HepG2 (cell line): ENCODE data around the gene WFDC10B. TPM values are rescaled to one million over a fixed set of nuclear protein-coding genes. Genes with fewer than 3 reads are reported as not detected.

Experiments
- CENPT ChIP-seq: sonication (generic); formaldehyde crosslinking; IDR thresholded peaks from 2 replicates; pipeline ENCODE4 v1.8.0; 2022; ENCODE audit warnings: low read depth, mild to moderate bottlenecking, moderate library complexity, missing genetic modification reagents
- ERF ChIP-seq: IDR thresholded peaks from 2 replicates; pipeline ENCODE4 v1.6.1; 2018; ENCODE audit warnings: missing biosample characterization, missing genetic modification reagents
- FOXO1 ChIP-seq: sonication (generic); formaldehyde crosslinking; IDR thresholded peaks from 2 replicates; pipeline ENCODE4 v1.4.0; 2020; ENCODE audit warnings: missing genetic modification reagents
- KLF16 ChIP-seq, 2 experiments: sonication (generic) in 1 of 2; formaldehyde crosslinking in 1 of 2; IDR thresholded peaks; 2 replicates each; pipeline versions ENCODE4 v1.6.1 to v1.8.0; 2016 to 2023; ENCODE audit warnings: missing genetic modification reagents in 2 of 2, missing compliant biosample characterization in 1 of 2
- NONO ChIP-seq, 2 experiments: fragments of 450-650 bp in 1 of 2; sonication (generic) in 1 of 2; formaldehyde crosslinking in 1 of 2; IDR thresholded peaks in 1 of 2; conservative IDR thresholded peaks in 1 of 2; 2 replicates each; pipeline versions ENCODE4 v1.6.1 to v1.8.0; 2017 to 2022; ENCODE audit warnings: mild to moderate bottlenecking in 1 of 2, missing genetic modification reagents in 1 of 2, moderate library complexity in 1 of 2
- PHF8 ChIP-seq: sonication (generic); formaldehyde crosslinking; IDR thresholded peaks from 2 replicates; pipeline ENCODE4 v1.5.0; 2020; ENCODE audit warnings: missing genetic modification reagents
- RFXANK ChIP-seq: IDR thresholded peaks from 2 replicates; pipeline ENCODE4 v1.6.1; 2016
- SIX1 ChIP-seq: sonication (generic); formaldehyde crosslinking; IDR thresholded peaks from 2 replicates; pipeline ENCODE4 v1.4.0; 2020; ENCODE audit warnings: missing genetic modification reagents, borderline replicate concordance
- SOX13 ChIP-seq, 3 experiments: fragments of 450-650 bp in 1 of 3; sonication (generic) in 1 of 3; formaldehyde crosslinking in 1 of 3; IDR thresholded peaks in 2 of 3; conservative IDR thresholded peaks in 1 of 3; 2 replicates each; pipeline versions ENCODE4 v1.5.0 to v1.6.1; 2016 to 2020; ENCODE audit warnings: antibody characterized with exemption in 1 of 3, mild to moderate bottlenecking in 1 of 3, missing compliant biosample characterization in 1 of 3, missing genetic modification reagents in 1 of 3, moderate library complexity in 1 of 3
- SOX5 ChIP-seq: IDR thresholded peaks from 2 replicates; pipeline ENCODE4 v1.6.1; 2016; ENCODE audit warnings: borderline replicate concordance
- TBL1XR1 ChIP-seq: fragments of 150-350 bp; IDR thresholded peaks from 2 replicates; pipeline ENCODE4 v1.6.1; 2014; ENCODE audit warnings: borderline replicate concordance, low read length; ENCODE audit not compliant: partially characterized antibody
- TEAD3 ChIP-seq: optimal IDR thresholded peaks from 2 replicates; pipeline ENCODE3; 2016; ENCODE audit warnings: borderline replicate concordance
- ZMYM4 ChIP-seq: sonication (generic); formaldehyde crosslinking; IDR thresholded peaks from 2 replicates; pipeline ENCODE4 v1.8.1; 2023; ENCODE audit warnings: mild to moderate bottlenecking, missing genetic modification reagents
- polyA plus RNA-seq, 8 experiments: library from polyadenylated mRNA; depleted of rRNA in 3 of 8; stranded (reverse) in 7 of 8; unstranded in 1 of 8; fragments of >200 nt; fragmentation: Illumina TruSeq in 4 of 8; extraction: Trizol in 4 of 8; gene quantifications; 2 replicates each; pipeline versions ENCODE4 v1.2.1 to v1.2.3, GENCODE V29; 2011 to 2016; ENCODE audit warnings: low read depth in 4 of 8, missing spikeins in 1 of 8, mixed read lengths in 1 of 8; ENCODE audit not compliant: insufficient read depth in 1 of 8
- total RNA-seq, 5 experiments: library from RNA; depleted of rRNA; stranded (reverse); fragments of >200 nt; fragmentation: Illumina TruSeq; extraction: Trizol; gene quantifications; 2 replicates each; pipeline ENCODE4 v1.2.3, GENCODE V29; 2016; ENCODE audit warnings: low read depth in 1 of 5
- TF ChIP-seq, protein P1 (sequence below): sonication (generic); formaldehyde crosslinking; IDR thresholded peaks from 2 replicates; pipeline ENCODE4 v1.4.0; 2020; ENCODE audit warnings: missing genetic modification reagents, mild to moderate bottlenecking, borderline replicate concordance
- TF ChIP-seq, protein P2 (sequence below): IDR thresholded peaks from 2 replicates; pipeline ENCODE4 v1.6.1; 2016
- TF ChIP-seq, protein P3 (sequence below): sonication (generic); formaldehyde crosslinking; IDR thresholded peaks from 2 replicates; pipeline ENCODE4 v1.5.0; 2020; ENCODE audit warnings: mild to moderate bottlenecking, missing genetic modification reagents, borderline replicate concordance
- TF ChIP-seq, protein P4 (sequence below): IDR thresholded peaks from 2 replicates; pipeline ENCODE4 v1.6.1; 2016; ENCODE audit warnings: missing compliant biosample characterization, missing genetic modification reagents, borderline replicate concordance
- TF ChIP-seq, protein P5 (sequence below), 2 experiments: IDR thresholded peaks; 2 replicates each; pipeline ENCODE4 v1.6.1; 2011 to 2012; ENCODE audit warnings: low read length in 2 of 2, borderline replicate concordance in 1 of 2, low read depth in 1 of 2, mild to moderate bottlenecking in 1 of 2, moderate library complexity in 1 of 2

The WFDC10B gene
- total and polyA plus RNA-seq, 2 of the 13 experiments (the other 11 are each of a cell fraction or from before 2014, with no cell fraction given): 0.24 TPM; not detected in 1

DNA sequence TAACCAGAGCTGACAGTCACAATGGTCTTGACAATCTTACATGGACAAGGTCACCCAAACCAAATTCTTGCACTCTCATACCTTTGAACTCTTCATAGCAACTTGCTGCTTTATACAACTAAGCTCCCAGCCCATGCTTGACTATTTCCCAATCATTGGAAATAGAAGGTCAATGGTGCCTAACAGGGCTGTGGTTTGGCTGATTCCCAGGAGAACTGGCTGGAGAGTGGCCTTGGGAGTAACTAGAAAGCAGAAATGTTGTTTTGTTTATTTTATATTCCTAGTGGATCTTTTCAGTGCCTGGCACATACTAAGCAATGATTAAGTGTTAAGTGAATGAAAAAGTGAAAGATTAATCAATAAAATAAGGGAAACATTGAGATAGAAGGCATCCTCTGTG, 20.3 kb upstream of the WFDC10B start (continued):
- TF ChIP-seq SOX5 (CRISPR knock-in tag): peak; percentile 80
- peak; percentile 72 for TF ChIP-seq TEAD3 (CRISPR knock-in tag)
- peak; percentile 38; the same call in 1 of the 2 replicates for TF ChIP-seq PHF8 (CRISPR knock-in tag)
- no peak for TF ChIP-seq SOX13 (IDR thresholded peaks at IDR 0.05)
- TF ChIP-seq SOX13 (CRISPR knock-in tag; conservative IDR thresholded peaks at IDR 0.05 in 1 of 2, IDR thresholded peaks at IDR 0.05 in 1 of 2): peak in 1 of 2 experiments; percentile 91; a peak in 2 of 4 replicates
- TF ChIP-seq, protein P1, sequence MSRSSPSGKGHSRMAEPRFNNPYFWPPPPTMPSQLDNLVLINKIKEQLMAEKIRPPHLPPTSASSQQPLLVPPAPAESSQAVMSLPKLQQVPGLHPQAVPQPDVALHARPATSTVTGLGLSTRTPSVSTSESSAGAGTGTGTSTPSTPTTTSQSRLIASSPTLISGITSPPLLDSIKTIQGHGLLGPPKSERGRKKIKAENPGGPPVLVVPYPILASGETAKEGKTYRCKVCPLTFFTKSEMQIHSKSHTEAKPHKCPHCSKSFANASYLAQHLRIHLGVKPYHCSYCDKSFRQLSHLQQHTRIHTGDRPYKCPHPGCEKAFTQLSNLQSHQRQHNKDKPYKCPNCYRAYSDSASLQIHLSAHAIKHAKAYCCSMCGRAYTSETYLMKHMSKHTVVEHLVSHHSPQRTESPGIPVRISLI: no peak
- TF ChIP-seq, protein P2, sequence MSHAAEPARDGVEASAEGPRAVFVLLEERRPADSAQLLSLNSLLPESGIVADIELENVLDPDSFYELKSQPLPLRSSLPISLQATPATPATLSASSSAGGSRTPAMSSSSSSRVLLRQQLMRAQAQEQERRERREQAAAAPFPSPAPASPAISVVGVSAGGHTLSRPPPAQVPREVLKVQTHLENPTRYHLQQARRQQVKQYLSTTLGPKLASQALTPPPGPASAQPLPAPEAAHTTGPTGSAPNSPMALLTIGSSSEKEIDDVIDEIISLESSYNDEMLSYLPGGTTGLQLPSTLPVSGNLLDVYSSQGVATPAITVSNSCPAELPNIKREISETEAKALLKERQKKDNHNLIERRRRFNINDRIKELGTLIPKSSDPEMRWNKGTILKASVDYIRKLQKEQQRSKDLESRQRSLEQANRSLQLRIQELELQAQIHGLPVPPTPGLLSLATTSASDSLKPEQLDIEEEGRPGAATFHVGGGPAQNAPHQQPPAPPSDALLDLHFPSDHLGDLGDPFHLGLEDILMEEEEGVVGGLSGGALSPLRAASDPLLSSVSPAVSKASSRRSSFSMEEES: 0 out of 2 replicates have a peak, but pooled peaks have one; percentile 34
- no peak for TF ChIP-seq RFXANK (CRISPR knock-in tag)
- no peak for TF ChIP-seq ERF (CRISPR knock-in tag)
- TF ChIP-seq SIX1 (CRISPR knock-in tag): no peak
- TF ChIP-seq, protein P3, sequence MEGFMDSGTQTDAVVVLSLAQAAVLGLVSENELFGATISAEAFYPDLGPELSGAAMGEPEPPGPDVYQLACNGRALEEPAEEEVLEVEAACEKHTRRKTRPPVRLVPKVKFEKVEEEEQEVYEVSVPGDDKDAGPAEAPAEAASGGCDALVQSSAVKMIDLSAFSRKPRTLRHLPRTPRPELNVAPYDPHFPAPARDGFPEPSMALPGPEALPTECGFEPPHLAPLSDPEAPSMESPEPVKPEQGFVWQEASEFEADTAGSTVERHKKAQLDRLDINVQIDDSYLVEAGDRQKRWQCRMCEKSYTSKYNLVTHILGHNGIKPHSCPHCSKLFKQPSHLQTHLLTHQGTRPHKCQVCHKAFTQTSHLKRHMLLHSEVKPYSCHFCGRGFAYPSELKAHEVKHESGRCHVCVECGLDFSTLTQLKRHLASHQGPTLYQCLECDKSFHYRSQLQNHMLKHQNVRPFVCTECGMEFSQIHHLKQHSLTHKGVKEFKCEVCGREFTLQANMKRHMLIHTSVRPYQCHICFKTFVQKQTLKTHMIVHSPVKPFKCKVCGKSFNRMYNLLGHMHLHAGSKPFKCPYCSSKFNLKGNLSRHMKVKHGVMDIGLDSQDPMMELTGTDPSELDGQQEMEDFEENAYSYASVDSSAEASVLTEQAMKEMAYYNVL (CRISPR knock-in tag): no peak
- TF ChIP-seq TBL1XR1: peak; percentile 98
- TF ChIP-seq, protein P4, sequence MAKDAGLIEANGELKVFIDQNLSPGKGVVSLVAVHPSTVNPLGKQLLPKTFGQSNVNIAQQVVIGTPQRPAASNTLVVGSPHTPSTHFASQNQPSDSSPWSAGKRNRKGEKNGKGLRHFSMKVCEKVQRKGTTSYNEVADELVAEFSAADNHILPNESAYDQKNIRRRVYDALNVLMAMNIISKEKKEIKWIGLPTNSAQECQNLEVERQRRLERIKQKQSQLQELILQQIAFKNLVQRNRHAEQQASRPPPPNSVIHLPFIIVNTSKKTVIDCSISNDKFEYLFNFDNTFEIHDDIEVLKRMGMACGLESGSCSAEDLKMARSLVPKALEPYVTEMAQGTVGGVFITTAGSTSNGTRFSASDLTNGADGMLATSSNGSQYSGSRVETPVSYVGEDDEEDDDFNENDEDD: no peak
- peak; percentile 41; the same call in 1 of the 2 replicates for TF ChIP-seq FOXO1
- TF ChIP-seq KLF16 (CRISPR knock-in tag; IDR thresholded peaks at IDR 0.05): 0 out of 4 replicates have a peak, but pooled peaks of 1 of the 2 experiments have one; percentile 30
- no peak for TF ChIP-seq CENPT (CRISPR knock-in tag)
- TF ChIP-seq NONO (IDR thresholded peaks at IDR 0.05): no peak
- peak; percentile 81 for TF ChIP-seq NONO (CRISPR knock-in tag; conservative IDR thresholded peaks at IDR 0.05)
- TF ChIP-seq ZMYM4: peak; percentile 41; the same call in 1 of the 2 replicates
- TF ChIP-seq, protein P5, sequence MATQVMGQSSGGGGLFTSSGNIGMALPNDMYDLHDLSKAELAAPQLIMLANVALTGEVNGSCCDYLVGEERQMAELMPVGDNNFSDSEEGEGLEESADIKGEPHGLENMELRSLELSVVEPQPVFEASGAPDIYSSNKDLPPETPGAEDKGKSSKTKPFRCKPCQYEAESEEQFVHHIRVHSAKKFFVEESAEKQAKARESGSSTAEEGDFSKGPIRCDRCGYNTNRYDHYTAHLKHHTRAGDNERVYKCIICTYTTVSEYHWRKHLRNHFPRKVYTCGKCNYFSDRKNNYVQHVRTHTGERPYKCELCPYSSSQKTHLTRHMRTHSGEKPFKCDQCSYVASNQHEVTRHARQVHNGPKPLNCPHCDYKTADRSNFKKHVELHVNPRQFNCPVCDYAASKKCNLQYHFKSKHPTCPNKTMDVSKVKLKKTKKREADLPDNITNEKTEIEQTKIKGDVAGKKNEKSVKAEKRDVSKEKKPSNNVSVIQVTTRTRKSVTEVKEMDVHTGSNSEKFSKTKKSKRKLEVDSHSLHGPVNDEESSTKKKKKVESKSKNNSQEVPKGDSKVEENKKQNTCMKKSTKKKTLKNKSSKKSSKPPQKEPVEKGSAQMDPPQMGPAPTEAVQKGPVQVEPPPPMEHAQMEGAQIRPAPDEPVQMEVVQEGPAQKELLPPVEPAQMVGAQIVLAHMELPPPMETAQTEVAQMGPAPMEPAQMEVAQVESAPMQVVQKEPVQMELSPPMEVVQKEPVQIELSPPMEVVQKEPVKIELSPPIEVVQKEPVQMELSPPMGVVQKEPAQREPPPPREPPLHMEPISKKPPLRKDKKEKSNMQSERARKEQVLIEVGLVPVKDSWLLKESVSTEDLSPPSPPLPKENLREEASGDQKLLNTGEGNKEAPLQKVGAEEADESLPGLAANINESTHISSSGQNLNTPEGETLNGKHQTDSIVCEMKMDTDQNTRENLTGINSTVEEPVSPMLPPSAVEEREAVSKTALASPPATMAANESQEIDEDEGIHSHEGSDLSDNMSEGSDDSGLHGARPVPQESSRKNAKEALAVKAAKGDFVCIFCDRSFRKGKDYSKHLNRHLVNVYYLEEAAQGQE (IDR thresholded peaks at IDR 0.05; ENCODE audit: borderline replicate concordance in 1 of 2, low read depth in 1 of 2, low read length in 2 of 2): peak in 1 of 2 experiments; percentile 35; a peak in 1 of 4 replicates
